ENCODE results near the gene ERC2.

DNA sequence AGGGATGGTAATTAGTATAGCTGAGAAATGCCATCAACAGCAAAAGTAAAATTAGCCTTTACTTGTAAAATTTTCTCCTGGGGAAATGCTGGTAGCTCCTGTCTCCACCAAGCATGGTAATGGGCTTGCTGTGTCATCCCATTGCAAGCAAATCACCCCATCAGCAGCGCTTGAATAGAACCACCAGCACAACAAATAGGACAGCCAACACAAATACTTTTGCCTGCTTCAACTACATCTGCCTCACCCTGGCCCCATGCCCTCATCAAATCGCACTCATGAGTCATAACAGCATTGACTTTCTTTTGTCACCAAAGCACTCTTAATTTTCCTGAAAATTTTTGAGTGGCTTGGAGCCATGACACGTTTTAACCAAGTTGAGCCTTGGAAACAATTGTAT is 52.6 kb downstream of the ERC2 start:
- no peak for TF ChIP-seq POLR2A (IDR thresholded peaks at IDR 0.05; ENCODE audit: low read depth, low read length)
- TF ChIP-seq POLR2AphosphoS5 (IDR thresholded peaks at IDR 0.05; ENCODE audit: low read depth, low read length) = no peak
- no peak for TF ChIP-seq TAF1 (IDR thresholded peaks at IDR 0.05; ENCODE audit: borderline replicate concordance, low read depth, low read length)

Data from GM12892 (cell line).